Kidney epithelial cell (primary cell): Measurements from ENCODE around the gene BICDL1. TPM values are rescaled to one million over a fixed set of nuclear protein-coding genes. Genes with fewer than 3 reads are reported as not detected.

ENCODE experiments used
- DNase-seq: peaks from one replicate; pipeline ENCODE4 v3.0.0-alpha.2; 2010; ENCODE audit warnings: low read depth
- H3K27me3 ChIP-seq: 2 replicates; pipeline ENCODE4 v1.6.0; 2011; ENCODE audit warnings: low read length; ENCODE audit not compliant: control insufficient read depth, insufficient read depth
- H3K36me3 ChIP-seq: 2 replicates; pipeline ENCODE4 v1.5.1; 2011; ENCODE audit warnings: low read length; ENCODE audit not compliant: control insufficient read depth, insufficient read depth
- H3K4me3 ChIP-seq: 2 replicates; pipeline ENCODE4 v1.5.1; 2011; ENCODE audit warnings: low read depth, mild to moderate bottlenecking, control low read depth, low read length
- total RNA-seq: library from RNA; depleted of rRNA; stranded (reverse); fragments of >200 nt; gene quantifications from 2 replicates; pipeline ENCODE4 v1.2.3, GENCODE V29; 2015
- TF ChIP-seq, protein P1 (sequence below): IDR thresholded peaks from 2 replicates; pipeline ENCODE4 v1.5.1; 2011; ENCODE audit warnings: mild to moderate bottlenecking, moderate library complexity, low read length, control low read depth, inconsistent platforms; ENCODE audit not compliant: insufficient read depth, poor library complexity, severe bottlenecking

The BICDL1 gene
- total RNA-seq, 1 donor from 2014 or later = 9.2 TPM

- Histone ChIP-seq H3K4me3 (no peak overlapping the region), H3K36me3 (peaks cover 4% of the 10 kb centered on the region)
These were observed 105.4 kb downstream of the BICDL1 start for GRCh38 chr12:120094485-120094884.

DNA sequence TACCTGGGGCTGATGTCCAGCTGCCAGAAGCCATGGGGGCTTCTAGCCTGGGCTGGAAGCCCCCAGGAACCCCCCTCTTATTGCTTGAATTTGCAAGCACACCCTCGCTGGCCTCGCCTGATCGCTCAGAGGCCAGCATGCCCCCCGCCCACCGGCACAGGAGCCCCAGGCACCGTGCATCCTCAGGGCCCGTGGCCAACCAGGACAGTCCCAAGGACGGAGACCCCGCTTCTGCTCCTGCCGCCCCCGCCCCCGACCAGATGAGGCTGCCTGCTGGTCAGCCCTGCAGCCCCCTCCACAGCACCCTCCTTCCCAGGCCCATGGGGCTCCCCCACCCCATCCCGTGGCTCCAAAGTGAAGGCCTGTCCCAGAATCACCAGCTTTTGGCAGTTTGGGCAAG is 106.3 kb downstream of the BICDL1 start:
- H3K4me3 ChIP-seq = no peak overlapping the region
- DNase-seq = no peak
- TF ChIP-seq, protein P1, sequence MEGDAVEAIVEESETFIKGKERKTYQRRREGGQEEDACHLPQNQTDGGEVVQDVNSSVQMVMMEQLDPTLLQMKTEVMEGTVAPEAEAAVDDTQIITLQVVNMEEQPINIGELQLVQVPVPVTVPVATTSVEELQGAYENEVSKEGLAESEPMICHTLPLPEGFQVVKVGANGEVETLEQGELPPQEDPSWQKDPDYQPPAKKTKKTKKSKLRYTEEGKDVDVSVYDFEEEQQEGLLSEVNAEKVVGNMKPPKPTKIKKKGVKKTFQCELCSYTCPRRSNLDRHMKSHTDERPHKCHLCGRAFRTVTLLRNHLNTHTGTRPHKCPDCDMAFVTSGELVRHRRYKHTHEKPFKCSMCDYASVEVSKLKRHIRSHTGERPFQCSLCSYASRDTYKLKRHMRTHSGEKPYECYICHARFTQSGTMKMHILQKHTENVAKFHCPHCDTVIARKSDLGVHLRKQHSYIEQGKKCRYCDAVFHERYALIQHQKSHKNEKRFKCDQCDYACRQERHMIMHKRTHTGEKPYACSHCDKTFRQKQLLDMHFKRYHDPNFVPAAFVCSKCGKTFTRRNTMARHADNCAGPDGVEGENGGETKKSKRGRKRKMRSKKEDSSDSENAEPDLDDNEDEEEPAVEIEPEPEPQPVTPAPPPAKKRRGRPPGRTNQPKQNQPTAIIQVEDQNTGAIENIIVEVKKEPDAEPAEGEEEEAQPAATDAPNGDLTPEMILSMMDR = no peak
- H3K27me3 ChIP-seq = no peaks in the 10 kb centered on the region
- peaks cover 4% of the 10 kb centered on the region for H3K36me3 ChIP-seq

More at GRCh38 chr12:120094485-120094884, 105.4 kb downstream of the BICDL1 start:
- TF ChIP-seq, protein P1 = no peak
- no peak for DNase-seq
- H3K27me3 ChIP-seq = no peaks in the 10 kb centered on the region

DNA sequence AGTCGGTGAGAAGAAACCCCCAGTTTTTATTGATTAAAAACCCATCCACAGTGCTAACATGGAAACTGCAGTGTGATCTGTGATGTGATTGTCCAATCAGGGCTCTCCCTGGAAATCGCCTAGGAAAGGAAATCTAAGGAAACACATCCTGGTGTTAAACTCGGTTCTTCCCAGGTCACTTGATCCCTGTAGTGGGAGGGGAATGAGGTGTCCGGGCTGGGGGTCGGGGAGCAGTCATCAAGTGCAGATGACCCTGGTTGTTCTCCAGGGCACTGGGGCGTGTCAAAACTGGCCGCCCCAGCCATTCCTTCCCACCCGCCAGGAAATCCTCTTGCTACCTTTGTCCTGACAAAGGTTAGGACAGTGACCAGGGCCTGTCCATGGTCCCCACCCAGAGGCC is 106.7 kb downstream of the BICDL1 start:
- Histone ChIP-seq H3K36me3 (peaks cover 4% of the 10 kb centered on the region), H3K27me3 (no peaks in the 10 kb centered on the region), H3K4me3 (no peak overlapping the region)
- TF ChIP-seq, protein P1 = no peak
- no peak for DNase-seq

DNA sequence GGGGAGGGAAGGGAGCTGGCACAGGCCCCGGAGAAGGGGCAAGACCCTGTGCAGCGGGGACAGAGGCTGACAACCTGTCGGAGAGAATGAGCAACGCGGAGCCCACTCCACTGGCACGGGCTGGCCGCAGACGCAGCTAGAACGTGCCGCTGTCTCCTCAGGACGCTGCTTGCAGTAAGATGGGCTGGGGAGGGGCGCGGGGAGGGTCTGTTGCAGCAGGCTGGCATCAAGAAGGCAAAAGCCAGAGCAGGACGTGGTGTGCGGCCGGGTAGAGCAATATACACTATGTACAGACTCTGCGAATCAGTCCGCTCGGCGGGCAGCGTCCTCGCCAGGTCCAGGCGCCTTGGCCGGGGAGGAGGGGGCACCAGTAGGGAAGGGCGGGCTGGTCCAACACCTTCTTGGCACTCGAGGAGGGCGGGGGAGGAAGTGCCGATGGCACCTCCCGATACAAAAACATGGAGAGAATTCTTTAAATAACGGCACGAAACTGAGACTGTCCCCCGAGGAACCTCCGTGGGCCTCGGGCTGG is 107.7 kb downstream of the BICDL1 start:
- Histone ChIP-seq H3K4me3 (no peak overlapping the region), H3K27me3 (no peaks in the 10 kb centered on the region), H3K36me3 (peaks cover 4% of the 10 kb centered on the region)
- TF ChIP-seq, protein P1 = no peak
- no peak for DNase-seq

GRCh38 chr12:120098756-120099470 is 109.9 kb downstream of the BICDL1 start:
- TF ChIP-seq, protein P1 = no peak
- Histone ChIP-seq H3K4me3 (no peak overlapping the region), H3K27me3 (no peaks in the 10 kb centered on the region), H3K36me3 (peaks cover 4% of the 10 kb centered on the region)
- DNase-seq = no peak
